ENCODE data around the gene CILP2. TPM values are rescaled to one million over a fixed set of nuclear protein-coding genes. Genes with fewer than 3 reads are reported as not detected.
A peak's percentile ranks its signal among the peaks of the same experiment; 100 is the strongest.

The CILP2 gene
- total and polyA plus RNA-seq, 9 of the 15 experiments (the other 6 are each of a cell fraction or from before 2014, with no cell fraction given): 0.04 to 0.35 (median 0.05) TPM; not detected in 2

DNA sequence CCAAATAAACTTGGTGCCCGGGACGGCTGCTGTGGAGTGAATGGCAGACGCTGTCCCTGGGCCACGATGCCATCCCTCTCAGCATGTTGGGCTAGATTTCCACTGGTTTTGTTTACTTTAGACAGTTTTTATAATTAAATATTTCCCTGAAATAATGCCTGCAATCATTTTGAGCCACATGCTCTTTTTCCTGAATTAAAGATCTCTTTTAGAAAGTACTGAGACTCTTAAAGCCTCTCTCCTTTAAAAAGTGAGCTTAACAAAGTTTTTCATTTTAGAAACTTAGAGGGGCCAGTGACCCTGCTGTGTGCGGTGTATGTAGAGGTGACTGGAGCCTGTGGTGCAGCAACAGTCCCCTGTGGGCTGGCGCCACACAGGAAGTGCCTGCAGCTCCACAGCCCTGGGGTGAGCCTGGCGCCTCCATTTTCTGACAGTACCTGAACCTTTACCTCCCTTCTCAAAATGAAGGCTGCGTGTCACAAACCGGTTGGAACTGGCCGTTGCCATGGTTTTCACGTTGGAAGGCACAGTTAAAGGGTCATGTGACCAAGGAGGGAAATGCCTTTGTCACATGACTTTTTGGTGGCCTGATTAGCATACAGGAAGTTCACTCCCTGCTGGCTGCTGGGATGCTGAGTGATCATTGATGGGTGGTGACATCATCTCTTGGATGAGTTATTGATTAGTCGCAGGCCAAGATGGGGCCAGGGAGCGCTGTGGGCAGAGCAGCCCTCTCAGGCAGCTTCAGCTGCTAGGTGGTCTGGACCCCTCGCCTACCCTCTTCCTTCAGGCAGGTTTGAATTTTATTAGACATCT is 49.0 kb upstream of the CILP2 start (continued):
- TF ChIP-seq, protein P1, sequence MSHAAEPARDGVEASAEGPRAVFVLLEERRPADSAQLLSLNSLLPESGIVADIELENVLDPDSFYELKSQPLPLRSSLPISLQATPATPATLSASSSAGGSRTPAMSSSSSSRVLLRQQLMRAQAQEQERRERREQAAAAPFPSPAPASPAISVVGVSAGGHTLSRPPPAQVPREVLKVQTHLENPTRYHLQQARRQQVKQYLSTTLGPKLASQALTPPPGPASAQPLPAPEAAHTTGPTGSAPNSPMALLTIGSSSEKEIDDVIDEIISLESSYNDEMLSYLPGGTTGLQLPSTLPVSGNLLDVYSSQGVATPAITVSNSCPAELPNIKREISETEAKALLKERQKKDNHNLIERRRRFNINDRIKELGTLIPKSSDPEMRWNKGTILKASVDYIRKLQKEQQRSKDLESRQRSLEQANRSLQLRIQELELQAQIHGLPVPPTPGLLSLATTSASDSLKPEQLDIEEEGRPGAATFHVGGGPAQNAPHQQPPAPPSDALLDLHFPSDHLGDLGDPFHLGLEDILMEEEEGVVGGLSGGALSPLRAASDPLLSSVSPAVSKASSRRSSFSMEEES (CRISPR knock-in tag; IDR thresholded peaks at IDR 0.05): peak; percentile 99
- TF ChIP-seq HSF4 (CRISPR knock-in tag; IDR thresholded peaks at IDR 0.05; ENCODE audit: borderline replicate concordance) (no peak), PYGO2 (tag; IDR thresholded peaks at IDR 0.05) (no peak), SMARCE1 (IDR thresholded peaks at IDR 0.05) (peak; percentile 23; the same call in 1 of the 2 replicates), MAFK (IDR thresholded peaks at IDR 0.05; ENCODE audit: low read length) (no peak), ESRRB (CRISPR knock-in tag; IDR thresholded peaks at IDR 0.05; ENCODE audit: borderline replicate concordance) (no peak), BRCA1 (IDR thresholded peaks at IDR 0.05) (no peak), BRCA1 (CRISPR knock-in tag; IDR thresholded peaks at IDR 0.05) (no peak), XRCC5 (IDR thresholded peaks at IDR 0.05; ENCODE audit: low read depth, low read length) (no peak), RCOR1 (IDR thresholded peaks at IDR 0.05; ENCODE audit: borderline replicate concordance in 1 of 2, low read depth in 2 of 2, low read length in 2 of 2) (no peak), RBM25 (IDR thresholded peaks at IDR 0.05; ENCODE audit: low read depth, low read length, severe bottlenecking) (no peak)
- TF ChIP-seq, protein P2, sequence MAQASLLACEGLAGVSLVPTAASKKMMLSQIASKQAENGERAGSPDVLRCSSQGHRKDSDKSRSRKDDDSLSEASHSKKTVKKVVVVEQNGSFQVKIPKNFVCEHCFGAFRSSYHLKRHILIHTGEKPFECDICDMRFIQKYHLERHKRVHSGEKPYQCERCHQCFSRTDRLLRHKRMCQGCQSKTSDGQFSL (CRISPR knock-in tag; IDR thresholded peaks at IDR 0.05): no peak
- TF ChIP-seq, protein P2 (tag; IDR thresholded peaks at IDR 0.05): no peak
- TF ChIP-seq, protein P3, sequence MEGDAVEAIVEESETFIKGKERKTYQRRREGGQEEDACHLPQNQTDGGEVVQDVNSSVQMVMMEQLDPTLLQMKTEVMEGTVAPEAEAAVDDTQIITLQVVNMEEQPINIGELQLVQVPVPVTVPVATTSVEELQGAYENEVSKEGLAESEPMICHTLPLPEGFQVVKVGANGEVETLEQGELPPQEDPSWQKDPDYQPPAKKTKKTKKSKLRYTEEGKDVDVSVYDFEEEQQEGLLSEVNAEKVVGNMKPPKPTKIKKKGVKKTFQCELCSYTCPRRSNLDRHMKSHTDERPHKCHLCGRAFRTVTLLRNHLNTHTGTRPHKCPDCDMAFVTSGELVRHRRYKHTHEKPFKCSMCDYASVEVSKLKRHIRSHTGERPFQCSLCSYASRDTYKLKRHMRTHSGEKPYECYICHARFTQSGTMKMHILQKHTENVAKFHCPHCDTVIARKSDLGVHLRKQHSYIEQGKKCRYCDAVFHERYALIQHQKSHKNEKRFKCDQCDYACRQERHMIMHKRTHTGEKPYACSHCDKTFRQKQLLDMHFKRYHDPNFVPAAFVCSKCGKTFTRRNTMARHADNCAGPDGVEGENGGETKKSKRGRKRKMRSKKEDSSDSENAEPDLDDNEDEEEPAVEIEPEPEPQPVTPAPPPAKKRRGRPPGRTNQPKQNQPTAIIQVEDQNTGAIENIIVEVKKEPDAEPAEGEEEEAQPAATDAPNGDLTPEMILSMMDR (IDR thresholded peaks at IDR 0.05 in 2 of 3, conservative IDR thresholded peaks at IDR 0.05 in 1 of 3; ENCODE audit: insufficient read depth in 2 of 3, low read depth in 1 of 3, low read length in 3 of 3): no peak
- TF ChIP-seq, protein P4, sequence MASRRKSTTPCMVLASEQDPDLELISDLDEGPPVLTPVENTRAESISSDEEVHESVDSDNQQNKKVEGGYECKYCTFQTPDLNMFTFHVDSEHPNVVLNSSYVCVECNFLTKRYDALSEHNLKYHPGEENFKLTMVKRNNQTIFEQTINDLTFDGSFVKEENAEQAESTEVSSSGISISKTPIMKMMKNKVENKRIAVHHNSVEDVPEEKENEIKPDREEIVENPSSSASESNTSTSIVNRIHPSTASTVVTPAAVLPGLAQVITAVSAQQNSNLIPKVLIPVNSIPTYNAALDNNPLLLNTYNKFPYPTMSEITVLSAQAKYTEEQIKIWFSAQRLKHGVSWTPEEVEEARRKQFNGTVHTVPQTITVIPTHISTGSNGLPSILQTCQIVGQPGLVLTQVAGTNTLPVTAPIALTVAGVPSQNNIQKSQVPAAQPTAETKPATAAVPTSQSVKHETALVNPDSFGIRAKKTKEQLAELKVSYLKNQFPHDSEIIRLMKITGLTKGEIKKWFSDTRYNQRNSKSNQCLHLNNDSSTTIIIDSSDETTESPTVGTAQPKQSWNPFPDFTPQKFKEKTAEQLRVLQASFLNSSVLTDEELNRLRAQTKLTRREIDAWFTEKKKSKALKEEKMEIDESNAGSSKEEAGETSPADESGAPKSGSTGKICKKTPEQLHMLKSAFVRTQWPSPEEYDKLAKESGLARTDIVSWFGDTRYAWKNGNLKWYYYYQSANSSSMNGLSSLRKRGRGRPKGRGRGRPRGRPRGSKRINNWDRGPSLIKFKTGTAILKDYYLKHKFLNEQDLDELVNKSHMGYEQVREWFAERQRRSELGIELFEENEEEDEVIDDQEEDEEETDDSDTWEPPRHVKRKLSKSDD (conservative IDR thresholded peaks at IDR 0.05; ENCODE audit: low read length): no peak
- TF ChIP-seq, protein P5, sequence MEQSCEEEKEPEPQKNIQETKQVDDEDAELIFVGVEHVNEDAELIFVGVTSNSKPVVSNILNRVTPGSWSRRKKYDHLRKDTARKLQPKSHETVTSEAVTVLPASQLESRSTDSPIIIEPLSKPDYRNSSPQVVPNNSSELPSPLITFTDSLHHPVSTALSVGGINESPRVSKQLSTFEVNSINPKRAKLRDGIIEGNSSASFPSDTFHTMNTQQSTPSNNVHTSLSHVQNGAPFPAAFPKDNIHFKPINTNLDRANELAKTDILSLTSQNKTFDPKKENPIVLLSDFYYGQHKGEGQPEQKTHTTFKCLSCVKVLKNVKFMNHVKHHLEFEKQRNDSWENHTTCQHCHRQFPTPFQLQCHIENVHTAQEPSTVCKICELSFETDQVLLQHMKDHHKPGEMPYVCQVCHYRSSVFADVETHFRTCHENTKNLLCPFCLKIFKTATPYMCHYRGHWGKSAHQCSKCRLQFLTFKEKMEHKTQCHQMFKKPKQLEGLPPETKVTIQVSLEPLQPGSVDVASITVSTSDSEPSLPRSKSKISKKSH (CRISPR knock-in tag; IDR thresholded peaks at IDR 0.05): no peak
- TF ChIP-seq, protein P6, sequence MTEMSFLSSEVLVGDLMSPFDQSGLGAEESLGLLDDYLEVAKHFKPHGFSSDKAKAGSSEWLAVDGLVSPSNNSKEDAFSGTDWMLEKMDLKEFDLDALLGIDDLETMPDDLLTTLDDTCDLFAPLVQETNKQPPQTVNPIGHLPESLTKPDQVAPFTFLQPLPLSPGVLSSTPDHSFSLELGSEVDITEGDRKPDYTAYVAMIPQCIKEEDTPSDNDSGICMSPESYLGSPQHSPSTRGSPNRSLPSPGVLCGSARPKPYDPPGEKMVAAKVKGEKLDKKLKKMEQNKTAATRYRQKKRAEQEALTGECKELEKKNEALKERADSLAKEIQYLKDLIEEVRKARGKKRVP (CRISPR knock-in tag; IDR thresholded peaks at IDR 0.05): no peak

All from K562 (cell line).